Smooth muscle cell (in vitro differentiated cells): ENCODE results near the gene PTPN1. TPM values are rescaled to one million over a fixed set of nuclear protein-coding genes. Genes with fewer than 3 reads are reported as not detected.

Experiments
- DNase-seq: peaks from one replicate; lab custom pipeline; 2025; ENCODE audit not compliant: unreplicated experiment; lab: John Stamatoyannopoulos, UW
- H2AFZ ChIP-seq: fragments of 200-600 bp; sonication (generic); 2 replicates; pipeline ENCODE4 v1.6.0; 2016; ENCODE audit warnings: antibody characterized with exemption, low read depth, mild to moderate bottlenecking
- H3F3A ChIP-seq: fragments of 200-600 bp; sonication (generic); 2 replicates; pipeline ENCODE4 v1.6.0; 2017; ENCODE audit warnings: antibody characterized with exemption, low read depth
- H3K27ac ChIP-seq: fragments of 200-600 bp; sonication (generic); 2 replicates; pipeline ENCODE4 v1.5.1; 2016; ENCODE audit warnings: low read depth, mild to moderate bottlenecking
- H3K27me3 ChIP-seq: fragments of 200-600 bp; sonication (generic); 2 replicates; pipeline ENCODE4 v1.6.1; 2016; ENCODE audit warnings: low read depth, mild to moderate bottlenecking
- H3K36me3 ChIP-seq: fragments of 200-600 bp; sonication (generic); 2 replicates; pipeline ENCODE4 v1.5.1; 2016; ENCODE audit warnings: low read depth
- H3K4me1 ChIP-seq: fragments of 200-600 bp; sonication (generic); 2 replicates; pipeline ENCODE4 v1.5.1; 2016; ENCODE audit warnings: low read depth
- H3K4me2 ChIP-seq: fragments of 200-600 bp; sonication (generic); 2 replicates; pipeline ENCODE4 v1.6.0; 2016; ENCODE audit warnings: mild to moderate bottlenecking
- H3K4me3 ChIP-seq: fragments of 200-600 bp; sonication (generic); 2 replicates; pipeline ENCODE4 v1.5.1; 2016; ENCODE audit warnings: mild to moderate bottlenecking
- H3K79me2 ChIP-seq: fragments of 200-600 bp; sonication (generic); 2 replicates; pipeline ENCODE4 v1.6.0; 2016; ENCODE audit warnings: low read depth, mild to moderate bottlenecking
- H3K9ac ChIP-seq: fragments of 200-600 bp; sonication (generic); 2 replicates; pipeline ENCODE4 v1.6.0; 2016; ENCODE audit warnings: low read depth
- H3K9me3 ChIP-seq: fragments of 200-600 bp; sonication (generic); replicated peaks from 2 replicates; pipeline ENCODE4 v1.5.1; 2016; ENCODE audit warnings: low read depth
- H4K20me1 ChIP-seq: fragments of 200-600 bp; sonication (generic); 2 replicates; pipeline ENCODE4 v1.6.0; 2016; ENCODE audit warnings: low read depth
- WGBS: methylation state at CpG from one replicate; pipeline ENCODE4 v1.1.7; 2016; ENCODE audit warnings: low lambda C conversion rate; 5-methylcytosine and 5-hydroxymethylcytosine counted together
- polyA plus RNA-seq: library from polyadenylated mRNA; unstranded; fragments of >200 nt; fragmentation: Nextera tagmentation; extraction: Ambion mirVana; gene quantifications from 2 replicates; pipeline ENCODE4 v1.2.1, GENCODE V29; 2016
- total RNA-seq: library from RNA; depleted of rRNA; stranded (reverse); fragments of >200 nt; gene quantifications from 2 replicates; pipeline ENCODE4 v1.2.3, GENCODE V29; 2014
- TF ChIP-seq, protein P1 (sequence below): fragments of 200-600 bp; sonication (generic); IDR thresholded peaks from 2 replicates; pipeline ENCODE4 v1.5.1; 2017; ENCODE audit warnings: borderline replicate concordance, mild to moderate bottlenecking, antibody characterized with exemption; ENCODE audit not compliant: insufficient read depth, poor library complexity, severe bottlenecking

Gene PTPN1
- total and polyA plus RNA-seq, 2 experiments from 2014 or later, result 16.1 to 28.9 TPM

DNA sequence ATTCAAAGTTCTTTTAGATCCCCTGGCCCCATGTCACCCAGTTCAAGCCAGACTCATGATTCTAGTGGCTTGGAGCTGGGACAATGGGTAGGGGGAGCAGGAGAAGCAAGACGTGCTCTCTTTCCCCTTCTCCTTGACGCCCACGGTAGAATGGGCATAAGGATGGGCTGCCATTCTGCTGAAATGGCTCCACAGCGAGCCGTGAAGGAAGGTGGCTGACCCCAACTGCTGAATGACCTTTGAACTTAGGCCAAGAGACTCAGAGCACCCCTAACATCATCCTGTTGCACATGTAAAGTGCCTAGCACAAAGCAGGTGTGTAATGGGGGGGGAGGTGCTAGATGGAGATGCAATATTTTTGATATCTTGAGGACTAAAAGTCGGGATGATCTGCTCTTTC lies 15.8 kb upstream of the PTPN1 start:
- no peak overlapping the region for H2AFZ ChIP-seq
- no peaks in the 10 kb centered on the region for H3F3A ChIP-seq
- 91% methylated on average over 6 of the region's 6 CpGs for WGBS
- H3K9me3 ChIP-seq, result no peaks in the 10 kb centered on the region
- H3K27me3 ChIP-seq, result no peaks in the 10 kb centered on the region
- H3K27ac ChIP-seq, result no peak overlapping the region
- no peaks in the 10 kb centered on the region for H4K20me1 ChIP-seq
- H3K36me3 ChIP-seq, result no peaks in the 10 kb centered on the region
- no peak overlapping the region for H3K4me3 ChIP-seq
- no peaks in the 10 kb centered on the region for H3K79me2 ChIP-seq
- H3K4me2 ChIP-seq, result no peak overlapping the region
- no peak overlapping the region for H3K9ac ChIP-seq
- TF ChIP-seq, protein P1, sequence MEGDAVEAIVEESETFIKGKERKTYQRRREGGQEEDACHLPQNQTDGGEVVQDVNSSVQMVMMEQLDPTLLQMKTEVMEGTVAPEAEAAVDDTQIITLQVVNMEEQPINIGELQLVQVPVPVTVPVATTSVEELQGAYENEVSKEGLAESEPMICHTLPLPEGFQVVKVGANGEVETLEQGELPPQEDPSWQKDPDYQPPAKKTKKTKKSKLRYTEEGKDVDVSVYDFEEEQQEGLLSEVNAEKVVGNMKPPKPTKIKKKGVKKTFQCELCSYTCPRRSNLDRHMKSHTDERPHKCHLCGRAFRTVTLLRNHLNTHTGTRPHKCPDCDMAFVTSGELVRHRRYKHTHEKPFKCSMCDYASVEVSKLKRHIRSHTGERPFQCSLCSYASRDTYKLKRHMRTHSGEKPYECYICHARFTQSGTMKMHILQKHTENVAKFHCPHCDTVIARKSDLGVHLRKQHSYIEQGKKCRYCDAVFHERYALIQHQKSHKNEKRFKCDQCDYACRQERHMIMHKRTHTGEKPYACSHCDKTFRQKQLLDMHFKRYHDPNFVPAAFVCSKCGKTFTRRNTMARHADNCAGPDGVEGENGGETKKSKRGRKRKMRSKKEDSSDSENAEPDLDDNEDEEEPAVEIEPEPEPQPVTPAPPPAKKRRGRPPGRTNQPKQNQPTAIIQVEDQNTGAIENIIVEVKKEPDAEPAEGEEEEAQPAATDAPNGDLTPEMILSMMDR, result no peak
- no peak for DNase-seq
- H3K4me1 ChIP-seq, result no peaks in the 10 kb centered on the region

DNA sequence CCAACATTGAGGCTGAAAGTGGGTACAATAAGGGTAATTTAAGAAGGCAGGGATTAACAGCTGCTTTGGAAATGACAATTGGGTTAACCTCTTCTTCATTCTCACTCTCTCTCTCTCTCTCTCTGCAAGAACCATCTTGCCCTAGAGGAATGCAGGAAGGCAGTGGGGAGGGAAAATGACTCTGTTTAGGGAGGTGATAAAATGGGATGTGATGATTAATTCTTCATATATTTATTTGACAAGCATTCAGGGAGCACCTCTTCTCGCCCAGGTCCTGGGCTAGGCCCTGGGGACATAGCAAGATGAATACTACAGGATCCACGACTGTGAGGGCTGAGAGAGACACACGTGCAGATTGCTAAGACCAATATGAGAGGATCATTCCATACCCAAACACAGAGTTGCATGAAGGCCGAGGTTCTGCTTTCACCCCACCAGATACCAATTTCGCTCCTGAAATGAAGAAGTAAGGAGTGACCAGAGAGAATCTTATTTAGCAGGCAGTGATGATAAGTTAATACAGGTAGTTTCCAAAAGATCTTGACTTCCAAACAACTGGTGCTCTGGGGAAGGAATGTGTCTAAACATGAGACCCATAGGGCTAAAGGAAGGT lies 13.3 kb upstream of the PTPN1 start:
- Histone ChIP-seq H3K9me3 (no peaks in the 10 kb centered on the region), H4K20me1 (no peaks in the 10 kb centered on the region), H3K79me2 (no peaks in the 10 kb centered on the region), H3K9ac (no peak overlapping the region), H3K4me2 (no peak overlapping the region), H3K27ac (no peak overlapping the region), H3K4me3 (no peak overlapping the region), H2AFZ (no peak overlapping the region), H3K27me3 (no peaks in the 10 kb centered on the region), H3K36me3 (no peaks in the 10 kb centered on the region), H3K4me1 (no peaks in the 10 kb centered on the region), H3F3A (peaks cover 3% of the 10 kb centered on the region)
- TF ChIP-seq, protein P1, result no peak
- DNase-seq, result no peak
- 74% methylated on average over 5 of the region's 5 CpGs for WGBS

DNA sequence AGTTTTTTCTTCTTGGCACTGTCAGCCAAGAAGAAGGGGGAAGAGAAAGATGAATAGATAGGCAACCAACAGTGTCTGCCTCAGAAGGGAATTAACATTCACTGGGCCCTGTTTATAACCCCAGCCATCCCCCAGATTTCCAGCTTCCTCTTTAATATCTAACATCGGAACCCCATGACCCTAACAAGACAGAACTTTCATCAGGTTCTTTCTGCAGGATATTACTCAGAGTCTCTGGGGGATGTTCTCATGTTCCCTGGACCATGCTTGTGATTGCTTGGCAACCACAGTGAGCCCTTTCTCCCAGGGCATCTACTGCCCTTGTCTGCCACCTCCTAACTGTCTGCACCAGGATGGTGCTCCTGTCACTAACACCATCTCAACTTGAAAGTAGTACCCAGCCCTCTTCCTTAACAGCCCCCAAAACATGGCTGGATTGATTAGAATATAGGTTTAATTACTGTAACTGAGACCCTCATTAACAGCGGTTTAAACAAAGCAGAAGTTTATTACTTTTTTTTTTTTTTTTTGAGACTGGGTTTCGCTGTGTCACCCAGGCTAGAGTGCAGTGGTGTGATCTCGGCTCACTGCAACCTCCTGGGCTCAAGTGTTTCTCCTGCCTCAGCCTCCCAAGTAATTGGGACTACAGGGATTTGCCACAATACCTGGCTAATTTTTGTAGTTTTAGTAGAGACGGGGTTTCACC lies 12.0 kb upstream of the PTPN1 start:
- Histone ChIP-seq H3K79me2 (no peaks in the 10 kb centered on the region), H2AFZ (no peak overlapping the region), H3K27ac (no peak overlapping the region), H3K9me3 (no peaks in the 10 kb centered on the region), H3K36me3 (no peaks in the 10 kb centered on the region), H3K4me1 (no peaks in the 10 kb centered on the region), H4K20me1 (no peaks in the 10 kb centered on the region), H3K9ac (no peak overlapping the region), H3F3A (peaks cover 15% of the 10 kb centered on the region), H3K4me3 (no peak overlapping the region), H3K4me2 (no peak overlapping the region), H3K27me3 (no peaks in the 10 kb centered on the region)
- WGBS, result 91% methylated on average over 5 of the region's 5 CpGs
- no peak for DNase-seq
- TF ChIP-seq, protein P1, result no peak
